ENCODE results near the gene SLMAP. TPM values are rescaled to one million over a fixed set of nuclear protein-coding genes. Genes with fewer than 3 reads are reported as not detected.

Gene SLMAP
- total and polyA plus RNA-seq, 2 of the 13 experiments (the other 11 are each of a cell fraction or from before 2014, with no cell fraction given), result 24.0 to 48.3 TPM

GRCh38 chr3:57758686-57759085 lies 2.6 kb downstream of the SLMAP start:
- FAIRE-seq (no peak), ATAC-seq (no peak), DNase-seq (ENCODE audit: low spot score) (no peak)
- 62% methylated on average over 2 of the region's 2 CpGs for WGBS (ENCODE audit: low lambda C conversion rate)
- H3K9me3 ChIP-seq (ENCODE audit: low read length), result no peaks in the 10 kb centered on the region
- no peaks in the 10 kb centered on the region; a peak in 1 of 5 replicates for H3K27me3 ChIP-seq (ENCODE audit: control insufficient read depth in 1 of 2, insufficient read depth in 2 of 2, low read length in 2 of 2)
- POLR2A ChIA-PET, result interaction anchor here (1.0 to 1.6 kb wide), 3 partner anchors 12 to 58 kb away, joined by 3 to 4 read pairs (median 4); no protein-coding TSS in a partner anchor
- H3K4me1 ChIP-seq (ENCODE audit: insufficient read depth, low read length), result peaks cover 52% of the 10 kb centered on the region
- CTCF ChIA-PET (ENCODE audit: low intra/inter-chr PET ratio, low total read pairs), result no interaction called here
- H2AFZ ChIP-seq (ENCODE audit: low read length), result no peak overlapping the region
- H3K4me3 ChIP-seq (replicated peaks in 1 of 3; ENCODE audit: insufficient read depth in 1 of 3, low read depth in 2 of 3, low read length in 3 of 3), result peak overlapping the region; percentile 88 to 96 (median 94); a peak in 5 of 6 replicates
- H3K9ac ChIP-seq (ENCODE audit: insufficient read depth, low read depth, low read length), result peak overlapping the region; percentile 43; the same call in 1 of the 2 replicates
- TF ChIP-seq REPIN1 (CRISPR knock-in tag; IDR thresholded peaks at IDR 0.05; ENCODE audit: borderline replicate concordance, low read depth) (no peak), WIZ (CRISPR knock-in tag; IDR thresholded peaks at IDR 0.05) (no peak), ASH2L (IDR thresholded peaks at IDR 0.05; ENCODE audit: insufficient read length, low read depth, low read length) (no peak), TFDP1 (CRISPR knock-in tag; IDR thresholded peaks at IDR 0.05; ENCODE audit: borderline replicate concordance) (no peak), RFXAP (CRISPR knock-in tag; IDR thresholded peaks at IDR 0.05; ENCODE audit: borderline replicate concordance) (no peak), SIX1 (CRISPR knock-in tag; IDR thresholded peaks at IDR 0.05; ENCODE audit: borderline replicate concordance) (peak; percentile 79; the same call in 1 of the 2 replicates), SIX4 (CRISPR knock-in tag; IDR thresholded peaks at IDR 0.05) (peak; percentile 76; the same call in 1 of the 2 replicates)
- peak overlapping the region; percentile 9 for H3K27ac ChIP-seq (ENCODE audit: extremely low read length, insufficient read depth, low read length)
- peaks cover 27% of the 10 kb centered on the region for H4K20me1 ChIP-seq (ENCODE audit: insufficient read depth, low read length)
- in situ Hi-C loops (cut with HindIII; ENCODE audit: extremely low pct_ligation_motif_present, low pct_unique_long_range_greater_than_20kb), result no loop called here
- intact Hi-C loops (cut with micrococcal nuclease; ENCODE audit: unreplicated experiment), result loop anchor here (5.0 kb wide), 2 partner anchors 84 to 161 kb away; partner anchors contain the start of gene ARF4
- H3K36me3 ChIP-seq (replicated peaks in 1 of 2; ENCODE audit: control insufficient read depth in 1 of 2, insufficient read depth in 2 of 2, low read length in 2 of 2), result peaks cover 1 to 2% of the 10 kb centered on the region in 2 experiments; a peak in 3 of 5 replicates
- H3K79me2 ChIP-seq (ENCODE audit: insufficient read depth, low read length), result peaks cover 67% of the 10 kb centered on the region
- no TSS peak for BruUV-seq (replicated peaks)
- H3K4me2 ChIP-seq (ENCODE audit: low read depth, low read length), result peak overlapping the region; percentile 96
